NCI-H2227 (cell line): ENCODE measurements around the gene PRKD1.
"Not testable (repeated sequence)": the region's sequence is repeated elsewhere in the genome, so short reads cannot be mapped to it uniquely, and the experiment has no call there.

Experiments
- DNase-seq: peaks from one replicate; lab custom pipeline; 2025; ENCODE audit not compliant: unreplicated experiment; lab: John Stamatoyannopoulos, UW

The PRKD1 gene

GRCh38 chr14:29749327-29749726 lies 178.3 kb downstream of the PRKD1 start:
- DNase-seq: no peak

GRCh38 chr14:29745863-29746262 lies 181.8 kb downstream of the PRKD1 start:
- no peak for DNase-seq

- no peak for DNase-seq
Observed at GRCh38 chr14:29743531-29743930, 184.1 kb downstream of the PRKD1 start.

GRCh38 chr14:29741909-29742401 lies 185.7 kb downstream of the PRKD1 start:
- DNase-seq: peak; percentile 58

GRCh38 chr14:29740491-29740890 lies 187.2 kb downstream of the PRKD1 start:
- DNase-seq: no peak

GRCh38 chr14:29738950-29739349 lies 188.7 kb downstream of the PRKD1 start:
- DNase-seq: no peak

- DNase-seq: no peak
Observed at GRCh38 chr14:29738056-29738455, 189.6 kb downstream of the PRKD1 start.

GRCh38 chr14:29735459-29735858 lies 192.2 kb downstream of the PRKD1 start:
- DNase-seq: no peak

- DNase-seq: no peak
Observed at GRCh38 chr14:29734732-29735131, 192.9 kb downstream of the PRKD1 start.

- DNase-seq: not testable (repeated sequence)
Observed at GRCh38 chr14:29726560-29727331, 200.9 kb downstream of the PRKD1 start.

GRCh38 chr14:29724991-29725390 lies 202.7 kb downstream of the PRKD1 start:
- DNase-seq: no peak

GRCh38 chr14:29722831-29723230 lies 204.8 kb downstream of the PRKD1 start:
- no peak for DNase-seq

- no peak for DNase-seq
Observed at GRCh38 chr14:29721586-29721985, 206.1 kb downstream of the PRKD1 start.

GRCh38 chr14:29717901-29718300 lies 209.7 kb downstream of the PRKD1 start:
- DNase-seq: no peak

GRCh38 chr14:29716150-29716549 lies 211.5 kb downstream of the PRKD1 start:
- no peak for DNase-seq

GRCh38 chr14:29712601-29713000 lies 215.0 kb downstream of the PRKD1 start:
- DNase-seq: peak; percentile 6

- DNase-seq: no peak
Observed at GRCh38 chr14:29710015-29710414, 217.6 kb downstream of the PRKD1 start.

- no peak for DNase-seq
Observed at GRCh38 chr14:29709490-29709889, 218.2 kb downstream of the PRKD1 start.

GRCh38 chr14:29706700-29707099 lies 220.9 kb downstream of the PRKD1 start:
- no peak for DNase-seq

- DNase-seq: no peak
Observed at GRCh38 chr14:29705801-29706200, 221.8 kb downstream of the PRKD1 start.

GRCh38 chr14:29689597-29689996 lies 238.1 kb downstream of the PRKD1 start:
- not testable (repeated sequence) for DNase-seq

GRCh38 chr14:29687866-29688265 lies 239.8 kb downstream of the PRKD1 start:
- DNase-seq: no peak
